Thyroid gland (tissue), 4 donors: ENCODE data around the gene HECTD4. TPM values are rescaled to one million over a fixed set of nuclear protein-coding genes. Genes with fewer than 3 reads are reported as not detected.

Experiments used
- DNase-seq, 2 donors: peaks; one replicate each; pipeline ENCODE4 v3.0.0-alpha.2; 2019
- H3K27ac ChIP-seq, 3 donors: fragments of 200-600 bp; sonication (generic); 1 replicate in 2 of 3; 2 replicates in 1 of 3; pipeline ENCODE4 v1.5.1; 2016 to 2019; ENCODE audit warnings: mild to moderate bottlenecking in 1 of 3, moderate library complexity in 1 of 3
- H3K27me3 ChIP-seq: fragments of 200-600 bp; sonication (generic); one replicate; pipeline ENCODE4 v1.5.1; 2019
- H3K36me3 ChIP-seq, 2 donors: fragments of 200-600 bp; sonication (generic); one replicate each; pipeline ENCODE4 v1.5.1; 2016 to 2019
- H3K4me1 ChIP-seq, 2 donors: fragments of 200-600 bp; sonication (generic); one replicate each; pipeline ENCODE4 v1.5.1; 2017 to 2019
- H3K4me3 ChIP-seq, 3 donors: fragments of 200-600 bp; sonication (generic); replicated peaks in 1 of 3; 1 replicate in 2 of 3; 2 replicates in 1 of 3; pipeline ENCODE4 v1.5.1; 2016; ENCODE audit warnings: mild to moderate bottlenecking in 1 of 3
- H3K9me3 ChIP-seq: fragments of 200-600 bp; sonication (generic); one replicate; pipeline ENCODE4 v1.5.1; 2017
- CTCF ChIP-seq, 6 experiments: fragments of 200-600 bp in 3 of 6; fragments of 450-650 bp in 3 of 6; sonication (generic) in 3 of 6; IDR thresholded peaks; one replicate each; pipeline ENCODE4 v1.5.1; 2016 to 2019; ENCODE audit warnings: antibody characterized with exemption in 6 of 6, mild to moderate bottlenecking in 2 of 6, inconsistent platforms in 1 of 6, moderate library complexity in 1 of 6
- POLR2A ChIP-seq, 2 donors: fragments of 450-650 bp; IDR thresholded peaks; one replicate each; pipeline ENCODE4 v1.6.1; 2017; ENCODE audit warnings: antibody characterized with exemption in 2 of 2, mild to moderate bottlenecking in 2 of 2, moderate library complexity in 1 of 2
- WGBS, 2 donors: methylation state at CpG; one replicate each; pipeline ENCODE4 v1.1.5; 2017; 5-methylcytosine and 5-hydroxymethylcytosine counted together
- intact Hi-C: fragments of 100-400 bp; cut with DNase I; formaldehyde crosslinking; loops from one replicate; pipeline ENCODE4 v1.15.1; 2023
- total RNA-seq, 4 donors: library from RNA; depleted of rRNA; stranded (reverse); fragments of >200 nt; gene quantifications; one replicate each; pipeline ENCODE4 v1.2.3, GENCODE V29; 2016

HECTD4 gene
- total RNA-seq, 4 donors from 2014 or later = 68.5 to 115 (median 79.6) TPM

- Histone ChIP-seq H3K27me3 (no peaks in the 10 kb centered on the region), H3K4me1 (peaks cover 3 to 31% of the 10 kb centered on the region in 2 donors), H3K4me3 (no peak overlapping the region), H3K36me3 (no peaks in the 10 kb centered on the region), H3K27ac (no peak overlapping the region), H3K9me3 (no peaks in the 10 kb centered on the region)
- DNase-seq = no peak
- intact Hi-C loops = no loop called here
- TF ChIP-seq POLR2A (IDR thresholded peaks at IDR 0.05) (no peak), CTCF (IDR thresholded peaks at IDR 0.05) (no peak)
- WGBS, 2 donors = 93 to 94% methylated on average over 4 of the region's 4 CpGs
Measured at GRCh38 chr12:112361271-112361670, 21.0 kb downstream of the HECTD4 start.

GRCh38 chr12:112359290-112359689 lies 22.9 kb downstream of the HECTD4 start:
- intact Hi-C loops = no loop called here
- H3K27ac ChIP-seq = no peak overlapping the region
- no peak overlapping the region for H3K4me3 ChIP-seq
- 95 to 99% methylated on average over 4 of the region's 4 CpGs for whole genome bisulfite sequencing, 2 donors
- TF ChIP-seq POLR2A (IDR thresholded peaks at IDR 0.05) = no peak
- TF ChIP-seq CTCF (IDR thresholded peaks at IDR 0.05) = no peak
- no peak for DNase-seq
- peaks cover 3 to 18% of the 10 kb centered on the region in 2 donors for H3K4me1 ChIP-seq
- H3K9me3 ChIP-seq = no peaks in the 10 kb centered on the region
- no peaks in the 10 kb centered on the region for H3K27me3 ChIP-seq
- H3K36me3 ChIP-seq = no peaks in the 10 kb centered on the region

- Histone ChIP-seq H3K36me3 (no peaks in the 10 kb centered on the region), H3K27me3 (no peaks in the 10 kb centered on the region), H3K9me3 (no peaks in the 10 kb centered on the region), H3K4me3 (no peak overlapping the region), H3K4me1 (peaks cover 0 to 19% of the 10 kb centered on the region in 2 donors), H3K27ac (no peak overlapping the region)
- no peak for DNase-seq
- 78 to 84% methylated on average over 2 of the region's 2 CpGs for WGBS, 2 donors
- TF ChIP-seq POLR2A (IDR thresholded peaks at IDR 0.05) = no peak
- no peak for TF ChIP-seq CTCF (IDR thresholded peaks at IDR 0.05)
- intact Hi-C loops = no loop called here
Measured at GRCh38 chr12:112357214-112357613, 25.0 kb downstream of the HECTD4 start.

GRCh38 chr12:112354399-112354798 lies 27.8 kb downstream of the HECTD4 start:
- Histone ChIP-seq H3K36me3 (no peaks in the 10 kb centered on the region), H3K4me3 (no peak overlapping the region), H3K4me1 (peaks cover 22 to 31% of the 10 kb centered on the region in 2 donors), H3K9me3 (no peaks in the 10 kb centered on the region), H3K27me3 (no peaks in the 10 kb centered on the region), H3K27ac (no peak overlapping the region)
- TF ChIP-seq CTCF (IDR thresholded peaks at IDR 0.05) (no peak), POLR2A (IDR thresholded peaks at IDR 0.05) (no peak)
- 90 to 91% methylated on average over 4 of the region's 4 CpGs for WGBS, 2 donors
- no peak for DNase-seq
- intact Hi-C loops = no loop called here

GRCh38 chr12:112353393-112353792 lies 28.8 kb downstream of the HECTD4 start:
- H3K4me1 ChIP-seq = peaks cover 22 to 34% of the 10 kb centered on the region in 2 donors
- 87 to 91% methylated on average over 3 of the region's 3 CpGs for WGBS, 2 donors
- TF ChIP-seq CTCF (IDR thresholded peaks at IDR 0.05) = no peak
- no peak for TF ChIP-seq POLR2A (IDR thresholded peaks at IDR 0.05)
- no peaks in the 10 kb centered on the region for H3K27me3 ChIP-seq
- DNase-seq = no peak
- intact Hi-C loops = no loop called here
- H3K9me3 ChIP-seq = no peaks in the 10 kb centered on the region
- H3K36me3 ChIP-seq = no peaks in the 10 kb centered on the region
- H3K27ac ChIP-seq = no peak overlapping the region
- no peak overlapping the region for H3K4me3 ChIP-seq
